SH-SY5Y (cell line): Measurements from ENCODE around the gene ROR2.

Experiments
- GATA2 ChIP-seq: IDR thresholded peaks from 2 replicates; pipeline ENCODE4 v1.6.1; 2011; ENCODE audit warnings: mild to moderate bottlenecking, low read depth, low read length
- GATA3 ChIP-seq: IDR thresholded peaks from 2 replicates; pipeline ENCODE4 v1.6.1; 2011; ENCODE audit warnings: low read depth, mild to moderate bottlenecking, low read length, moderate library complexity

GRCh38 chr9:91817493-91818224, 132.4 kb downstream of the ROR2 start:
- TF ChIP-seq GATA2 = no peak
- TF ChIP-seq GATA3 = no peak
